Lower leg skin (tissue), 3 donors: Measurements from ENCODE around the gene EPB41L4B.

ENCODE experiments used
- POLR2A ChIP-seq, 2 donors: fragments of 450-650 bp; IDR thresholded peaks; one replicate each; pipeline ENCODE4 v1.6.1; 2016 to 2017; ENCODE audit warnings: antibody characterized with exemption in 2 of 2, mild to moderate bottlenecking in 1 of 2, moderate library complexity in 1 of 2
- TF ChIP-seq, protein P1 (sequence below), 3 donors: fragments of 450-650 bp; IDR thresholded peaks; one replicate each; pipeline ENCODE4 v1.5.1; 2016; ENCODE audit warnings: antibody characterized with exemption in 3 of 3, mild to moderate bottlenecking in 3 of 3, moderate library complexity in 2 of 3

DNA sequence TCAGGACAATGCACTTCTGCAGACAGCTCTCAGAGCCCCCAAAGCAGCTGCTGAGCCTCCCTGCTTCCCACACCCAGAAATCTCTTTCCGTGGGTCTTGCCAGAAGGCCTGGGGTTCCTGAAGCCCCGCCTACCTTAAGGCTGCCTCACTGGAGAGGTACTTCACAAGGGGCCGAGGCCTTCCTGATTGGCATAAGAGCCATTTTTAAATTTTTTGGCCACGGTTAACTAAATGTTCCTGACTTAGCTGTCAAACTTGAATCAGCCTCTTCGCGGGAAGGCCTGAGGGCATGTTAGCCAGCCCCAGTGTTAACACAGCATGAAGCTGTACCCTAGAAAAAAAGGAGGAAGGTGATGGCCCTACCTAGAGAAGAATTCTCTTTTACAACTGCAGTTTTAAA, 20.7 kb upstream of the EPB41L4B start:
- TF ChIP-seq, protein P1, sequence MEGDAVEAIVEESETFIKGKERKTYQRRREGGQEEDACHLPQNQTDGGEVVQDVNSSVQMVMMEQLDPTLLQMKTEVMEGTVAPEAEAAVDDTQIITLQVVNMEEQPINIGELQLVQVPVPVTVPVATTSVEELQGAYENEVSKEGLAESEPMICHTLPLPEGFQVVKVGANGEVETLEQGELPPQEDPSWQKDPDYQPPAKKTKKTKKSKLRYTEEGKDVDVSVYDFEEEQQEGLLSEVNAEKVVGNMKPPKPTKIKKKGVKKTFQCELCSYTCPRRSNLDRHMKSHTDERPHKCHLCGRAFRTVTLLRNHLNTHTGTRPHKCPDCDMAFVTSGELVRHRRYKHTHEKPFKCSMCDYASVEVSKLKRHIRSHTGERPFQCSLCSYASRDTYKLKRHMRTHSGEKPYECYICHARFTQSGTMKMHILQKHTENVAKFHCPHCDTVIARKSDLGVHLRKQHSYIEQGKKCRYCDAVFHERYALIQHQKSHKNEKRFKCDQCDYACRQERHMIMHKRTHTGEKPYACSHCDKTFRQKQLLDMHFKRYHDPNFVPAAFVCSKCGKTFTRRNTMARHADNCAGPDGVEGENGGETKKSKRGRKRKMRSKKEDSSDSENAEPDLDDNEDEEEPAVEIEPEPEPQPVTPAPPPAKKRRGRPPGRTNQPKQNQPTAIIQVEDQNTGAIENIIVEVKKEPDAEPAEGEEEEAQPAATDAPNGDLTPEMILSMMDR (IDR thresholded peaks at IDR 0.05): no peak
- no peak for TF ChIP-seq POLR2A (IDR thresholded peaks at IDR 0.05)
